ENCODE results near the gene LSG1.

- no peak for TF ChIP-seq POLR2A (IDR thresholded peaks at IDR 0.05)
- TF ChIP-seq CTCF (IDR thresholded peaks at IDR 0.05): no peak
Measured at GRCh38 chr3:194624956-194625355, 47.0 kb downstream of the LSG1 start.
